HG02678 (cell line): ENCODE data around the gene FYCO1.

Experiments used
- ATAC-seq: cut with Tn5 transposase; IDR thresholded peaks from one replicate; pipeline ENCODE4 v1.9.1; 2021; ENCODE audit warnings: mild to moderate bottlenecking, moderate library complexity; ENCODE audit not compliant: unreplicated experiment

FYCO1 gene

DNA sequence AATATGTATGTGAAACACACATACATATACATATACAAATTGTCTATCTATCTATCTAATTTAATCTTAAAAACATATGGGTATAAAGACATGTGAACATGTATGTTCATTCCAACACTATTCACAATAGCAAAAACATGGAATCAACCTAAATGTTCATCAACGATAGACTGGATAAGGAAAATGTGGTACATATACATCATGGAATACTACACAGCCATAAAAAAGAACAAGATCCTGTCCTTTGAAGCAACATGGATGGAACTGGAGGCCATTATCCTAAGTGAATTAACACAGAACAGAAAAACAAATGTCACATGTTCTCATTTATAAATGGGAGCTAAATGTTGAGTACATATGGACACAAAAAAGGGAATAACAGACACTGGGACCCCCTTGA, 103.5 kb downstream of the FYCO1 start:
- ATAC-seq = no peak

DNA sequence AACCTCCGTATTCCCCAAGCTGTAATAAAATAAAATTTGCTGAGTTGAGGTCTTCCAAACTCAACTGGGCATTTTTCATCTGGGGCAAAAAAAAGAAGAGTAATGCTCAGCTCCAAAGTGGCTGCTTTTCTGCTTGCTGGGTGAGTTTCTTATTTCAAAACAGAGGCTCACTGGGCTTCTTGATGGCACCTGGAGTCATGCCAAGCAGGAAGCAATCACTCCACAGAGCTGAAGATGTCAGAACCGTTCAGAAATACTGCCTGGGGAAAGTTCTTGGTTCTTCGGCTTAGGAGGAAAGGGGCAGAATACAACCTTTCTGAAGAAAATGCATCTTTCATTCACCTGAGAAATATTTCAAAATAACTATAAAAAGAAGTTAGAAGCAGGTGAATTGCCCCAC, 105.2 kb downstream of the FYCO1 start:
- no peak for ATAC-seq

DNA sequence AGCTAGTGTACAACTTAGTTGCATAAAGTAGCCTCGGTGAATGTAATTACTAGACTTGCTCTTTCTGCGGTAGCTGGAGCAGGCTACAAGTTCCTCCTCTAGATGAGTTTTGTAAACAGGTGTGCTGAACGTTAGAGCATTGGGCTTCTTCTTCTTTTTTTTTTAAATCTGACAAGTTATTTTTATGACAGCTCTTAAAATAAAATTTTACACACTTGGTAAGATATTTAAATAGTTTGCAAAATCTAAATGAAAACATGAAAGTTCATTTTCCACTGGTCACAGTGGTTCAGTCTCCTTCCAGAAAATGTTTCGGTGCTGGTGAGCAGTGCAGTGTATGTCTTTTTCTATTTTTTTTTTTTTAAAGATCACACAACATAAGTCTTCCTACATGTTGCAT, 106.3 kb downstream of the FYCO1 start:
- no peak for ATAC-seq

DNA sequence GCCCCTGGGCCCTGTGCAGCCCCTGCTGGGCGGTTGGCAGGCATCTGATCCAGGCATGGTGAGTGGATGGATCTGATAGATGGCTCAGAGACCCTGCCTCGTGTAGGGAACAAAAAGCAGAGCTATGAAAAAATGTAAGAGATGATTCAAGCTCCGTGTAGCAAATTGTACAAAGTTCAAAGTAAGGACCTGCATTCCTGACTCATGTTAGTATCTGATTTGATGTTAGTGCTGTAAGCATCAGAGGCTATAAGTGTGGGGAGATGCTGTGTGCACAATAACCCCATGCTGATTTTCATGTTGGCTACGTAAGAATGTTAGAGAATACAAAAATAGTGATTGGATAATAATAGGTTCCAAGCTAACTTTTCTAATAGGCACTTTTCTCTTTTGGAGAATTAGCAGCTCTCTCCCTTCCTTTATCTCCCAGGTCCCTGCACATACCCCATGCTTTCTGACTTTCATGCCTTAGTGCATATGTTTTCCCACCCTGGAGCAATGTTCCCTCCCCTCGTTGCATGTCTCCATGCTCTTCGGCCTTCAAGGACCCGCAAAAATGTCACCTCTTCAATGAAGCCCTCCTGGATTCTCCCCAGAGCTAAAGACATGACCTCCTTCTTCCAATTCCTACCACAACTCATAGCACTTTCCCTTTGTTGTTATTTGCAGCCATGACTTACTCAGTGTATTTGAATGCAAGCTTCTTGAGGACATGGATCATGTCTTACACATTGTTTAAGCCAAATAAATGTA, 107.7 kb downstream of the FYCO1 start:
- no peak for ATAC-seq

DNA sequence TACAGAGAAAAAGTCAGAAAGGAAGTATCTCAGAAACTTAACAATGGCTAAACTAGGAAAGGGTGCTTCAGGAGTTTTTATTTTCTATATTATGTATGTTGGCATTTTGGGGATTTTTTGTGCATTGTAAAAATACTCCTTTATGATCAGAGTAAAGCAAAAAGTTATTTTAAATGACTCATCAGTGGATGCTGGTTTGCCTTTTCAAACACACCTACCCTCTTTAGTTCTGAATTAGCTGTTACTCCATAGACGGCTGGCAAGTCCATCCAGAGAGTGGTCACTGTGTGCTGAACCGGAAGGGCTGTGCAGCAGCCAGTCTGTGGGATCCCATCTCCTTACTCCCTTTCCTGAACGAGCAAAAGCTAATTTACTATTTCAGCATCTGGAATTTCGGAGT, 108.3 kb downstream of the FYCO1 start:
- no peak for ATAC-seq

DNA sequence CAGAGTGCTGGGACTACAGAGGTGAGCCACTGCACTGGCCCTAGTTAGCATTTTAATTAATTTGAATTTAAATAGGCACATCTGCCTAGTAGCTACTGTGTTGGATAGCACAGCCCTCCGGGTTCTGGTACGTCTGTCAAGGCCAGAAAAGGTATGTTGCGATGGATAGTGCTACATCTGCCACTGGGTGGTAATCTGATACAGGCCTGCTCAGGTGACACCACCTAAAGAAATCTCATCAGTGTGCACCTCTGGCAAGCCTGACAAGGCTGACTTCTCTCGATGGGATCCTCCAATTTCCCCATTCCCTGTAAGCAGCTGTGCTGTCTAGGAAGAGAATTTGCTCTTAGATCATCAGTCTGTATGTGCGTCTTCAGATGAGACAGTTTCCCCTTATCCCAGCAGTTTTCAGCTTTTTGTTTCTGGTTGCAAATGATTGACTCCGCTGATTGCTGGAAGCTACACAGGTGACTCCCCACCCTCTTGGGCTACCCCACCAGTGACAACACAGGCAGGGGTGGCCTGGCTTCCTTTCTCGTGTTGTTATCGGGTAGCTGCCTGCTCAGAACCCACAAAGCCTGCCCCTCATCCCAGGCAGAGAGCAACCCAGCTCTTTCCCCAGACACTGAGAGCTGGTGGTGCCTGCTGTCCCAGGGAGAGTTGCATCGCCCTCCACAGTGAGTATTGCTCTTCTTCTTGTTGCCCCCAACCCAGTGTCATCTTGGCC, 109.5 kb downstream of the FYCO1 start, which contains the start of gene CCR9:
TSS of gene CCR9 (plus strand) at position 565 of the 727 bp plus-strand sequence. CDS start 8,391 bp downstream, outside the sequence.
- ATAC-seq = no peak

DNA sequence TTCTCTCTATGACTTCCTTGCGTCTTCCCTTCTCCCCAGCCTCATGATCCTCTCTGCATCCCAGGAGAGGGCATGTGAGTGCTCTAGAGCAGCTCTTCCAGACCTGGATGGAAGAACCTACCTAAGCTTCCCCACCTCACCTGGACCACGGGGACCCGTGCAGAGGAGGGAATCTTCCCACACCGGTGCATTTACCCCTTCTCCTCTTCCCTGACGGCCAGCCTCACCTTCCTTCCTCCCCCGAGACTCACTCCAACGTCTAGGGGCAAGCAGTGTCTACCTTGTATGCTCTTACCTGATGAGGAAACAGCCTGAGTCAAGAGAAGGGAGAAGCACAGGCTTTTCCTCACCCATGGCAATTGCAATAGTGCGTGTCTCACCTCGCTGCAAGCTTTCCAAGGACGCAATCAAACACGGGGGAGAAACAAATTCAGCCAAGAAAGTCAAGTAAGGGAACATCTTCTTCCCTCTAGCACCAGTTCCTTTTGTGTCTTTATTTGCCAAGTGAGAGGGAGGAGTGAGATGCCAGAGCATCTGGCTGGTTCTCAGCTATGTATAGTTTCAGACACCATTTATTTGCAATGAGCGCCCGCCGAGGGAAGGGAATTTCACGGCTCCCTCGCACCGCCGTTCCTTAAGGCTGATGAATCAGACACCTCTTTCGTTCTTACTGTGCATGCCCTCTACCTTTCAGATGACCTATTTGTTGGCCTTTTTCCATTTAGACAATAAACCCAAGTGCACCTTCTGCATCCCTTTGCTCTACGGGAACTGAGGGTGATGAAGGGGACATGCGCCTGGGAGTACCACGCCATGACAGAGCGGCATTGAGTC, 111.0 kb downstream of the FYCO1 start:
- ATAC-seq = no peak

DNA sequence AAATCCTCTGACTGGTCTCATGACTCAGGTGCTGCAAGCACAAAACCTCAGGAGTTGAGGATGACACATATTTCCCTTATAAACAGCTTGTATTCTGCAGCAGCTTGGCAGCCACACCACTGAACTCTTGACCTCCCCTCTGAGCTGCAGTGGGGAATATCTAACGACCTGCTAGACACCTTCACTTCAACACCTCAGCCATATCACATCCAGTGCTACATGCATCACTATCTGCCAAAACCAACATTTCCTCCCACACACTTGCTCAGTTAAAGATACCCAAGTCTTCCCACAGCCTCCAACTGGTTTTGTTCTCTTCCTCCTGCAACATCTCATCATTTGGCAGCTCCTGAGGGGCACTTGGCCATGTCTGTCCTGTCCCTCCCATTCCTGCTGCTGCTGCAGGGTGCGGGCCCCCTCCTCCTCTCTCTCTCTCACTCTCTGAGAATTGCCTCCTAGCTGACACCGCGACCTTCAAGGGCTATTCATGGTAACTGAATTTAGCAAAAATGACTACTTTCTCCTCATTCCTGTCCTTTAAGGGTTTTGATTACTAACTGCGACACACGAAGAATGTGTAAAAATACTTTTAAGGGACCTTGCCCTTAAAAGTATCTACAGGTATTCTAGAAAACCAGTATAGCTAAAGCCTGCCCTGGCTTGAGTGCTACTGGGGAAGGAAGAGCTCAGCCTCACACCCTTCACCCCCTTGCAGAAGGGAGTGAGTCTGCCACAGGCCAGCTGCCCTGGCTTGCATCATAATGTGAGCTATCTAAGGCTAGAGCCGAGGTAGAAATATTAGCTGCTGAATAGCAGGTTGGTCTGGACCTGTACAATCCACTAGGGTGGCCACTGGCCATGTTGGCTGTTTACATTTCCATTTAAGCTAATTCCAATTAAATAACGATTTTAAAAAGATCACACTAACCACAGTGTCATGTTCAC, 114.3 kb downstream of the FYCO1 start:
- no peak for ATAC-seq

DNA sequence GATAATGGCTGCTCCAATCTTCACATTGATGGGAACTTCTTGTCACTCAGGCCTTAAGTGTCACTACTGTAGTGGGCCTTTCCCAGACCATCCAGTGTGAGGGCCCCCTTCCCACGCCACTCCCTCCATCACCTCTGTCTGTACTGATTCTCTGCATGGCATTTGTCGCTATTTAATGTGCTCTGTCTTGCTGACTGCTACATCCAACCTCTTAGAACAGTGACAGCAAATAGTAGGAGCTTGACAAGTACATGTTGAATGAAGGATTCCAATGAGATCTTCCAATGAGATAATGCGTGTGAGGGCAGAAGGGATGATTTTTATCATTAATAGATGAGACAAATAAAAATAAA, 114.9 kb downstream of the FYCO1 start:
- no peak for ATAC-seq

DNA sequence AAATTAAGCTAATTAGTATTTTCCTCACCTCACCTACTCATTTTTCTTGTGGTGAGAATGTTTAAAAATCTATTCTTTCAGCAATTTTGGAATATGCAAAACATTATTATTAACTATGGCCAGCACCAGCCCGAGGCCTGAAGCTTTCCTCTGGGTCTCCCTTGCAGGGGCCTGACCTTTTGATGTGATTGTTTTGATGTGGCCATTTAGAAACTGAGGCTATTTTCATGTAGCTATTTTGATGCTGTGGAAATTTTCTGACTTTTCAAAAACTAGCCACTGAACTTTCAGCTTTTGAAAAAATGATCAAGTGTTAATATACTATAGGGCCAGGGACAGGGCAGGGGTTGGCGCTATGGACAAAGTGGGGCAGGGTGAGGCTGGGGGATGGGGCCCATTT, 117.5 kb downstream of the FYCO1 start:
- ATAC-seq = no peak

DNA sequence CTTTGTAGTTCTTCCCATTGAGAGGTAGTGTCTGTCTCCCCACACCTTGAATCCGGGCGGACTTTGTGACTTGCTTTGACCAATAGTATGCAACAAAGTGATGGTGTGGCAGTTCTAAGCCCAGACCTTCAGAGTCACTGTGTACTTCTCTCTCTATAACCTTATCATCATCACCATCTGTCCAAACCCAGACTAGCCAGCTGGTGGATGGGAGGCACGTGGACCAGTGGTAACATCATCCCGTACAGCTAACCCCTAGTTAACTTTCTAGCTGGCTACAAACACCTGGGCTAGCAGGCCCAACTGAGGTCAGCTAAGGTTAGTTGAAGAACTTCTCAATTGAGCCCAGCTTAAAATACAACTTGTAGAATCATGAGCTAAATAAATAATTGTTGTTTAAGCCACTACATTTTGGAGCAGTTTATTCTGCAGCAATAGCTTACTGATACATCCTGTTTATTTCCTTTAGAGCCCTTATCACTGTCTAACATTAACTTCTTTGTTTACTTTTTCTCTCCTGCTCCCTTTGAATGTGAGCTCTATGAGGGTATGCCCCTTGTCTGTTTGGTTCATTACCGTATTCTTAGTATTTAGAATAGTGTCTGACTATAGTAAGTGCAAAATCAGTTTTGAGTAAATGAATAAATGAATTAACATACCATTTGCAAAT, 120.8 kb downstream of the FYCO1 start:
- no peak for ATAC-seq

DNA sequence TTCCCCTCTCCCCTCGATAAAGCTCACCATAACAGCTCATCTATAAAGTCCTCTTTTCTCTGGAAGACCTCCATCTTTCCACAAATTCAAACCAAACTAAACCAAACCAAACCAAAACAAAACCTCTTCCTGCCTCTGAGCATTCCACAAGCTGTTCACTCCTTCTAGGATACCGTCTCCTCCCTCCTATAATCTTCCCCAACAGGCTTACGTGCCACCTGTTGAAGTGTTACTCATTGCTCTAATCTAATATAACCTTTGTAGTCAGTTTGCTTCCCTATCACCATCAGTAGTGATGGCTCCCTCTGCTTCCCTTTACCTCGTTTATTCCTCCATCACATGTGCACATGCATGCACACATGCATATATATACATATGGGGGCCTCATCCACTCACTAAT, 122.0 kb downstream of the FYCO1 start:
- no peak for ATAC-seq

DNA sequence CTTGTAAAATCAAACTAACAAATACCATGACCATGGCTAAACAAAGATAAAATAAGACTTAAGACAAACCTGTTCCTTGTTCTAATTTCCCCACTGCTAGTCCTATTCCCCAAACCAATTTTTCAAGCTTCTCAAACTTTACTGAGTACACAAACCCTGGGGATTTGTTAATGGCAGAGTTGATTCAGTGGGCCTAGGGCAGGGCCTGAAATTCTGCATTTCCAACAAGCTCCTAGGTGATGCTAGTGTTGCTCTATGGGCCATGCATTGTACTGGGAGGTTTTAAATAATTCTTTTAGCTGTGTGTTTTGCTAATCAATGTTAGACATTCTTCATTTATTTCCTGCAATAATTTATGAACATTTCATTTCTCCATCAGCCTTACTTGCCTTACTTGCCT, 122.6 kb downstream of the FYCO1 start:
- ATAC-seq = no peak

DNA sequence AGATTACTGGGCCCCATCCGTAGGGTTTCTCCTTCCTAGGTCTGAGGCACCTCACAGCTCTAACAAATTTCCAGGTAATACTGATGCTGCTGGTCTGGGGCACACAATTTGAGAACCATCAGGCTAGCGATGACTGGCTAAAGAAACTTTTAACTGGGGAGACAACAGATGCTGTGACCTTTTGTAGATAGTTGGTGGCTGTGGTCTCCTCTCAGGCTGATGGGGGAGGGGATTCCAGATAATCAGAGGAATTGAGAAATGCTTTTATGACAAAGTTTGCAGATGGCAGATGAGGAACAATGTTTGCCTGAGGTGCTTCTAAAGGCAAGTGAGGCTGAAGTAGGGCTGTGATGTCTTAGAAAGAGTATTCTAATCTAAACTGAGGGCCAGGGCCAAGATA, 123.1 kb downstream of the FYCO1 start:
- ATAC-seq = no peak

DNA sequence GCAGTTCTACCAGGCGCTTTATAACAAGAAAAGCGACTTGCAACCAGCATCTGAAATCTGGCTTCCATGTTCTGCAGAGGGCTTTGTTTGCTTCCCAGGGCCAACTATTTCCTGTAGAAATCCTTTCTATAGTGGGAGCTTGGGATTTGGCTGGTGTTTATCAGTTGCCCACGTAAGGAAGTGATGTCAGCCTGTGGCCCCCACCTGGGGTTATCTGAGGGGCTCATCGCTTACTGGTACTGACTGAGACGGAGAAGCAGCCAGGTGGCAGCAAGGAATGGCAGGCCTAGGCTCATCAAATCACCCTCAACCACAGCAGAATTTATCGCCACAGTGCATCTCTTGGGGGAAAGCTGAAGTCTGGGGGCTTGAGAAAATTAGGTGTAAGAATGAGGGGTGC, 123.8 kb downstream of the FYCO1 start:
- ATAC-seq = no peak

DNA sequence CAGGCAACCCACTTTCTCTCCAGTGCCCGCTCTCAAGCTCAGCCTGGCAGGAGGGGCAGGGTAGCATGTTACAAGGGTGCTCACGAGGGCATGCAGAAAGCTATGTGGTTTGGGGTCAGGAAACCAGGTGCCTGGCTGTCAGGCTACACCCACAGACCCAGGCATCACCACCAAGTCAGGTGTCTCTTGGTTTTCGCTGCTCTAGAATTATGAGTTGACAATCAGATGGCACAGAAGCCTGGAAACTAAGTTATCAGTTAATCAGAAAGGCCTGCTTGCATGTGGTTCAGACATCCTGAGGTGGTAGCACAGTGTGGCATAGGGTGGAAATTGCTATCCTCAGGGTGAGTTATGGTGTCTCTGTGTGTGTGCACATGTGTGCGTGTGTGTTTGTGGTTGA, 125.5 kb downstream of the FYCO1 start:
- ATAC-seq = no peak

DNA sequence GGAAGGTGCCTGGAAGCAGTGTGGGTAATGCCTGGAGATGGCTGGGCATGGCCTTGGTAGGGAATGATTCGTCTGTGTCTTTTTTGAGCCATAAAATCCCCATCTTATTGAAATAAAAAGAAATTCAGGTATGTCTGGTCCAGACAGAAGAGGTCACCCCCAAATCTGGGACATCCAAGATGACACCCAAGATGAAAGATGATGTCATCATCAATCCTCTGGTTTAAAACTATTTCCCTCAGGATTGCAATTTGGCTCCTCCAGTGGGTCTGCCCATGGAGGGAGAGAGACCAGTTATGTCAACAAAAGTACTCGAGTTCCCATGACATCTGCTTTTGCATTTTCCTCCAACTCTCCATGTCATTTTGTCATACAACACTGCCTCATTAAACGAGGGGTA, 126.0 kb downstream of the FYCO1 start:
- no peak for ATAC-seq

DNA sequence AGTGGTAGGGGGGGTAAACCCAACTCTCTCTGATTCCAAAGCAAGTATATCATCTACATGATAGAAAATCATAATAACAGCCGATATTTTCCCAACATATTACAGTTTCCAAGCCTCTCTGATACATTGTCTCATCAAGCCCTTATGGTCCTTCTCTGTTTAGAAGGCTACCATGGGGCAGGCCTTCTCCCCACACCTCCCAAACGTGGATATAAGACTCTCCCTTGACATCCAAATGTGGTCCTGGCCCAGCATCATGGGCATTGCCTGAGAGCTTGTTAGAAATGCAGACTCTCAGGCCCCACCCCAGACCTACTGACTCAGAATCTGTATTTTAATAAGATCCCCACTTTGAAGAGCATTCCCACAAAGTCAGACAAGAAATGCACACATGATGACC, 127.0 kb downstream of the FYCO1 start:
- no peak for ATAC-seq

DNA sequence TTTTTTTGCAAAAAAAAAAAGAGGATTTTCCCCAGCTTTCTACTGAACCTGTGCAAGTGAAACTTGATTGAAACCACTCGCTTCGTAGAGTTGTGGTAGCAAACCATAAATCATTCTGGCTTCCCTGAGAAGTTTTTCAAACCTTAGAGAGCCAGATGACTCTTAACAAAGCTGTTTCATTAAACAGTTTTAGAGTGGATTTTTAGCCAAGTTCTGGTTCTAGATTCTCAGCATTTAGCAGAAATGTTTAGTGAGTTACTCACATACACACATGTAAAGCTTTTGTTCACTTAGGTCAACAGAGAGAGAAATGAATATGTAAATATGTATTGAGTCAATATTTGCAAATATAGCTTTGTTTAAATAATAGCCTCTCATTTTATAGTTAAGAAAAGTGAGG, 127.4 kb downstream of the FYCO1 start:
- ATAC-seq = no peak
